ENCODE results near the gene NDOR1. TPM values are rescaled to one million over a fixed set of nuclear protein-coding genes. Genes with fewer than 3 reads are reported as not detected.

The NDOR1 gene
- polyA plus RNA-seq, 3 donors: 4.4 to 26.9 (median 5.2) TPM

GRCh38 chr9:137191245-137191644 is 14.3 kb upstream of the NDOR1 start:
- H3K9me3 ChIP-seq (replicated peaks in 1 of 2; ENCODE audit: control insufficient read depth in 1 of 2, insufficient read depth in 1 of 2, low read length in 2 of 2): no peaks in the 10 kb centered on the region
- peaks cover 25 to 28% of the 10 kb centered on the region in 2 donors for H3K36me3 ChIP-seq (replicated peaks in 1 of 2; ENCODE audit: control insufficient read depth in 1 of 2, insufficient read depth in 2 of 2, low read length in 2 of 2)
- H3K9ac ChIP-seq (ENCODE audit: insufficient read depth, low read length, poor library complexity, severe bottlenecking): no peak overlapping the region
- peaks cover 0 to 2% (median 0%) of the 10 kb centered on the region in 7 donors for H3K9me3 Mint-ChIP-seq
- no peak overlapping the region for H2AFZ ChIP-seq (ENCODE audit: insufficient read depth, low read depth, low read length, poor library complexity, severe bottlenecking)
- DNase-seq: no peak
- WGBS (ENCODE audit: insufficient coverage): 83% methylated on average over 3 of the region's 3 CpGs
- H3K27me3 ChIP-seq (ENCODE audit: control insufficient read depth in 2 of 2, insufficient read depth in 2 of 2, low read length in 2 of 2): no peaks in the 10 kb centered on the region
- intact Hi-C loops (cut with micrococcal nuclease): no loop called here
- peaks cover 30% of the 10 kb centered on the region for H3K4me1 Mint-ChIP-seq
- no peak overlapping the region for H3K4me3 ChIP-seq (replicated peaks in 1 of 3; ENCODE audit: low read depth in 2 of 3, low read length in 3 of 3)
- H3K27ac ChIP-seq (ENCODE audit: low read depth in 1 of 2, low read length in 2 of 2): peak overlapping the region in 1 of 2 donors; percentile 96
- H3K36me3 Mint-ChIP-seq: peaks cover 7 to 38% of the 10 kb centered on the region in 2 donors
- peaks cover 41% of the 10 kb centered on the region for H3K79me2 ChIP-seq (ENCODE audit: insufficient read depth, low read length)
- H4K20me1 ChIP-seq (ENCODE audit: insufficient read depth, low read length): peaks cover 31% of the 10 kb centered on the region
- peak overlapping the region in 2 of 7 donors; percentile 18 to 26 for H3K27ac Mint-ChIP-seq
- no peaks in the 10 kb centered on the region for H3K27me3 Mint-ChIP-seq (ENCODE audit: low read depth in 3 of 3)
- H3K4me2 ChIP-seq (replicated peaks; ENCODE audit: extremely low read depth, low read length, poor library complexity, severe bottlenecking): no peak overlapping the region
- no peak overlapping the region for H3K4me3 Mint-ChIP-seq
- TF ChIP-seq CTCF (IDR thresholded peaks at IDR 0.05): no peak
- peaks cover 28 to 36% of the 10 kb centered on the region in 2 donors for H3K4me1 ChIP-seq (ENCODE audit: control insufficient read depth in 1 of 2, insufficient read depth in 2 of 2, low read length in 2 of 2)

GRCh38 chr9:137191691-137192447 is 13.6 kb upstream of the NDOR1 start:
- Mint-ChIP-seq H3K27ac (no peak overlapping the region), H3K27me3 (ENCODE audit: low read depth in 3 of 3) (no peaks in the 10 kb centered on the region), H3K9me3 (peaks cover 0 to 2% (median 0%) of the 10 kb centered on the region in 7 donors), H3K4me1 (peaks cover 26% of the 10 kb centered on the region), H3K36me3 (peaks cover 6 to 36% of the 10 kb centered on the region in 2 donors), H3K4me3 (no peak overlapping the region)
- TF ChIP-seq CTCF (IDR thresholded peaks at IDR 0.05): no peak
- intact Hi-C loops (cut with micrococcal nuclease): no loop called here
- WGBS (ENCODE audit: insufficient coverage): 95% methylated on average over 16 of the region's 22 CpGs
- no peak overlapping the region for H3K27ac ChIP-seq (ENCODE audit: low read depth in 1 of 2, low read length in 2 of 2)
- peaks cover 35% of the 10 kb centered on the region for H3K79me2 ChIP-seq (ENCODE audit: insufficient read depth, low read length)
- H3K4me1 ChIP-seq (ENCODE audit: control insufficient read depth in 1 of 2, insufficient read depth in 2 of 2, low read length in 2 of 2): peaks cover 24 to 30% of the 10 kb centered on the region in 2 donors
- no peak overlapping the region for H3K4me2 ChIP-seq (replicated peaks; ENCODE audit: extremely low read depth, low read length, poor library complexity, severe bottlenecking)
- H4K20me1 ChIP-seq (ENCODE audit: insufficient read depth, low read length): peaks cover 31% of the 10 kb centered on the region
- H3K9ac ChIP-seq (ENCODE audit: insufficient read depth, low read length, poor library complexity, severe bottlenecking): no peak overlapping the region
- no peak overlapping the region for H2AFZ ChIP-seq (ENCODE audit: insufficient read depth, low read depth, low read length, poor library complexity, severe bottlenecking)
- no peaks in the 10 kb centered on the region for H3K27me3 ChIP-seq (ENCODE audit: control insufficient read depth in 2 of 2, insufficient read depth in 2 of 2, low read length in 2 of 2)
- H3K4me3 ChIP-seq (replicated peaks in 1 of 3; ENCODE audit: low read depth in 2 of 3, low read length in 3 of 3): no peak overlapping the region
- DNase-seq: no peak
- H3K36me3 ChIP-seq (replicated peaks in 1 of 2; ENCODE audit: control insufficient read depth in 1 of 2, insufficient read depth in 2 of 2, low read length in 2 of 2): peaks cover 22 to 23% of the 10 kb centered on the region in 2 donors
- no peaks in the 10 kb centered on the region for H3K9me3 ChIP-seq (replicated peaks in 1 of 2; ENCODE audit: control insufficient read depth in 1 of 2, insufficient read depth in 1 of 2, low read length in 2 of 2)

Data from CD14-positive monocyte (primary cell).